DMS 273 (cell line): ENCODE data around the gene DES.
"Not testable (repeated sequence)": the region's sequence is repeated elsewhere in the genome, so short reads cannot be mapped to it uniquely, and the experiment has no call there.

Source experiments
- DNase-seq: peaks from one replicate; lab custom pipeline; 2025; ENCODE audit not compliant: unreplicated experiment; lab: John Stamatoyannopoulos, UW

The DES gene

GRCh38 chr2:219399716-219400478 lies 18.3 kb upstream of the DES start:
- DNase-seq, result no peak

GRCh38 chr2:219400562-219400961 lies 17.6 kb upstream of the DES start:
- DNase-seq, result no peak

GRCh38 chr2:219401606-219402005 lies 16.6 kb upstream of the DES start:
- no peak for DNase-seq

GRCh38 chr2:219402665-219403515 lies 15.3 kb upstream of the DES start:
- DNase-seq, result peak; percentile 91

GRCh38 chr2:219403861-219404260 lies 14.3 kb upstream of the DES start:
- DNase-seq, result no peak

GRCh38 chr2:219404291-219404910 lies 13.8 kb upstream of the DES start:
- no peak for DNase-seq

GRCh38 chr2:219404954-219405353 lies 13.2 kb upstream of the DES start:
- no peak for DNase-seq

- no peak for DNase-seq
Measured at GRCh38 chr2:219405451-219405850, 12.7 kb upstream of the DES start.

GRCh38 chr2:219405958-219406860 lies 12.0 kb upstream of the DES start:
- DNase-seq, result no peak

- DNase-seq, result no peak
Measured at GRCh38 chr2:219406861-219407230, 11.3 kb upstream of the DES start.

- not testable (repeated sequence) for DNase-seq
Measured at GRCh38 chr2:219407343-219407742, 10.8 kb upstream of the DES start.

GRCh38 chr2:219408204-219408603 lies 10.0 kb upstream of the DES start:
- no peak for DNase-seq

GRCh38 chr2:219408631-219409030 lies 9.5 kb upstream of the DES start:
- DNase-seq, result no peak

- no peak for DNase-seq
Measured at GRCh38 chr2:219409619-219410018, 8.6 kb upstream of the DES start.

- no peak for DNase-seq
Measured at GRCh38 chr2:219410390-219410789, 7.8 kb upstream of the DES start.

- DNase-seq, result no peak
Measured at GRCh38 chr2:219414857-219415256, 3.3 kb upstream of the DES start.

GRCh38 chr2:219415580-219416234 lies 2.5 kb upstream of the DES start:
- DNase-seq, result no peak

- DNase-seq, result no peak
Measured at GRCh38 chr2:219416235-219416602, 2.0 kb upstream of the DES start.

- DNase-seq, result no peak
Measured at GRCh38 chr2:219416938-219417337, 1.2 kb upstream of the DES start.

GRCh38 chr2:219417374-219417773 lies 803 bp upstream of the DES start:
- DNase-seq, result peak; percentile 54

- DNase-seq, result no peak
Measured at GRCh38 chr2:219419012-219419324, 791 bp downstream of the DES start.
